Liver (tissue), 3 donors: ENCODE measurements around the gene DPP4.

Experiments used
- CTCF ChIP-seq: fragments of 150-350 bp; IDR thresholded peaks from 2 replicates; pipeline ENCODE4 v1.5.1; 2017; ENCODE audit warnings: improper control_type of control experiment, low read depth, low read length; ENCODE audit not compliant: missing input control
- GABPA ChIP-seq, 2 donors: IDR thresholded peaks in 1 of 2; conservative IDR thresholded peaks in 1 of 2; 2 replicates each; pipeline ENCODE4 v1.6.1; 2016; ENCODE audit warnings: antibody characterized with exemption in 2 of 2, mild to moderate bottlenecking in 1 of 2, moderate library complexity in 1 of 2
- MAX ChIP-seq: IDR thresholded peaks from 2 replicates; pipeline ENCODE4 v1.6.1; 2016; ENCODE audit warnings: antibody characterized with exemption
- RAD21 ChIP-seq, 2 donors: IDR thresholded peaks; 2 replicates each; pipeline ENCODE4 v1.6.1; 2016; ENCODE audit warnings: antibody characterized with exemption in 2 of 2, mild to moderate bottlenecking in 2 of 2
- REST ChIP-seq: IDR thresholded peaks from 2 replicates; pipeline ENCODE4 v1.6.1; 2016; ENCODE audit warnings: antibody characterized with exemption, mild to moderate bottlenecking
- RXRA ChIP-seq, 2 donors: IDR thresholded peaks; 2 replicates each; pipeline ENCODE4 v1.6.1; 2017 to 2018; ENCODE audit warnings: antibody characterized with exemption in 2 of 2, mild to moderate bottlenecking in 1 of 2
- TAF1 ChIP-seq: conservative IDR thresholded peaks from 2 replicates; pipeline ENCODE4 v1.6.1; 2016; ENCODE audit warnings: antibody characterized with exemption, mild to moderate bottlenecking
- donor health status: healthy.
- donor health status: healthy.

GRCh38 chr2:162062559-162062958 is 11.5 kb downstream of the DPP4 start:
- TF ChIP-seq MAX = no peak
- TF ChIP-seq CTCF = no peak
- no peak for TF ChIP-seq RXRA (IDR thresholded peaks at IDR 0.05)
- no peak for TF ChIP-seq TAF1
- TF ChIP-seq GABPA (IDR thresholded peaks at IDR 0.05 in 1 of 2, conservative IDR thresholded peaks at IDR 0.05 in 1 of 2) = no peak
- TF ChIP-seq RAD21 (IDR thresholded peaks at IDR 0.05) = no peak
- no peak for TF ChIP-seq REST
